Measurements from ENCODE around the gene ADAMTS12.

Gene ADAMTS12

GRCh38 chr5:33857037-33857436 is 34.8 kb downstream of the ADAMTS12 start:
- Histone ChIP-seq H3K9ac (ENCODE audit: low read depth, low read length) (no peak overlapping the region), H3K4me3 (ENCODE audit: low read length) (no peak overlapping the region), H3K36me3 (ENCODE audit: insufficient read depth, low read depth, low read length) (no peaks in the 10 kb centered on the region), H3K27me3 (ENCODE audit: insufficient read depth, low read length) (no peaks in the 10 kb centered on the region), H3K27ac (ENCODE audit: low read length) (no peak overlapping the region), H3K4me1 (ENCODE audit: insufficient read depth, low read length) (peaks cover 30% of the 10 kb centered on the region), H3K9me3 (ENCODE audit: insufficient read depth, low read depth, low read length) (no peaks in the 10 kb centered on the region)

- no peaks in the 10 kb centered on the region for H3K9me3 ChIP-seq (ENCODE audit: insufficient read depth, low read depth, low read length)
- no peak overlapping the region for H3K4me3 ChIP-seq (ENCODE audit: low read length)
- H3K36me3 ChIP-seq (ENCODE audit: insufficient read depth, low read depth, low read length): no peaks in the 10 kb centered on the region
- no peaks in the 10 kb centered on the region for H3K27me3 ChIP-seq (ENCODE audit: insufficient read depth, low read length)
- no peak overlapping the region for H3K27ac ChIP-seq (ENCODE audit: low read length)
- H3K4me1 ChIP-seq (ENCODE audit: insufficient read depth, low read length): peaks cover 31% of the 10 kb centered on the region
- H3K9ac ChIP-seq (ENCODE audit: low read depth, low read length): no peak overlapping the region
Measured at GRCh38 chr5:33855396-33855795, 36.4 kb downstream of the ADAMTS12 start.

- no peak overlapping the region for H3K27ac ChIP-seq (ENCODE audit: low read length)
- no peak overlapping the region for H3K4me3 ChIP-seq (ENCODE audit: low read length)
- H3K9me3 ChIP-seq (ENCODE audit: insufficient read depth, low read depth, low read length): no peaks in the 10 kb centered on the region
- no peak overlapping the region for H3K9ac ChIP-seq (ENCODE audit: low read depth, low read length)
- no peaks in the 10 kb centered on the region for H3K27me3 ChIP-seq (ENCODE audit: insufficient read depth, low read length)
- H3K36me3 ChIP-seq (ENCODE audit: insufficient read depth, low read depth, low read length): no peaks in the 10 kb centered on the region
- H3K4me1 ChIP-seq (ENCODE audit: insufficient read depth, low read length): peaks cover 30% of the 10 kb centered on the region
Measured at GRCh38 chr5:33854733-33855151, 37.0 kb downstream of the ADAMTS12 start.

GRCh38 chr5:33852837-33853236 is 39.0 kb downstream of the ADAMTS12 start:
- no peaks in the 10 kb centered on the region for H3K27me3 ChIP-seq (ENCODE audit: insufficient read depth, low read length)
- H3K36me3 ChIP-seq (ENCODE audit: insufficient read depth, low read depth, low read length): no peaks in the 10 kb centered on the region
- no peak overlapping the region for H3K9ac ChIP-seq (ENCODE audit: low read depth, low read length)
- H3K9me3 ChIP-seq (ENCODE audit: insufficient read depth, low read depth, low read length): no peaks in the 10 kb centered on the region
- H3K4me1 ChIP-seq (ENCODE audit: insufficient read depth, low read length): peaks cover 19% of the 10 kb centered on the region
- H3K27ac ChIP-seq (ENCODE audit: low read length): no peak overlapping the region
- H3K4me3 ChIP-seq (ENCODE audit: low read length): no peak overlapping the region

- no peaks in the 10 kb centered on the region for H3K36me3 ChIP-seq (ENCODE audit: insufficient read depth, low read depth, low read length)
- H3K9ac ChIP-seq (ENCODE audit: low read depth, low read length): no peak overlapping the region
- no peaks in the 10 kb centered on the region for H3K9me3 ChIP-seq (ENCODE audit: insufficient read depth, low read depth, low read length)
- H3K27ac ChIP-seq (ENCODE audit: low read length): no peak overlapping the region
- H3K4me3 ChIP-seq (ENCODE audit: low read length): no peak overlapping the region
- H3K27me3 ChIP-seq (ENCODE audit: insufficient read depth, low read length): no peaks in the 10 kb centered on the region
- H3K4me1 ChIP-seq (ENCODE audit: insufficient read depth, low read length): peaks cover 19% of the 10 kb centered on the region
Measured at GRCh38 chr5:33852319-33852718, 39.5 kb downstream of the ADAMTS12 start.

- H3K4me1 ChIP-seq (ENCODE audit: insufficient read depth, low read length): peaks cover 16% of the 10 kb centered on the region
- H3K36me3 ChIP-seq (ENCODE audit: insufficient read depth, low read depth, low read length): no peaks in the 10 kb centered on the region
- no peaks in the 10 kb centered on the region; the same call in 1 of the 2 replicates for H3K9me3 ChIP-seq (ENCODE audit: insufficient read depth, low read depth, low read length)
- H3K27me3 ChIP-seq (ENCODE audit: insufficient read depth, low read length): no peaks in the 10 kb centered on the region
- no peak overlapping the region for H3K4me3 ChIP-seq (ENCODE audit: low read length)
- H3K9ac ChIP-seq (ENCODE audit: low read depth, low read length): no peak overlapping the region
- H3K27ac ChIP-seq (ENCODE audit: low read length): no peak overlapping the region
Measured at GRCh38 chr5:33850100-33850594, 41.6 kb downstream of the ADAMTS12 start.

- H3K27ac ChIP-seq (ENCODE audit: low read length): no peak overlapping the region
- H3K27me3 ChIP-seq (ENCODE audit: insufficient read depth, low read length): no peaks in the 10 kb centered on the region
- no peak overlapping the region for H3K9ac ChIP-seq (ENCODE audit: low read depth, low read length)
- H3K9me3 ChIP-seq (ENCODE audit: insufficient read depth, low read depth, low read length): no peaks in the 10 kb centered on the region; the same call in 1 of the 2 replicates
- peaks cover 4% of the 10 kb centered on the region; the same call in 1 of the 2 replicates for H3K4me1 ChIP-seq (ENCODE audit: insufficient read depth, low read length)
- no peaks in the 10 kb centered on the region for H3K36me3 ChIP-seq (ENCODE audit: insufficient read depth, low read depth, low read length)
- H3K4me3 ChIP-seq (ENCODE audit: low read length): no peak overlapping the region
Measured at GRCh38 chr5:33848554-33848953, 43.2 kb downstream of the ADAMTS12 start.

GRCh38 chr5:33846851-33847250 is 44.9 kb downstream of the ADAMTS12 start:
- H3K27ac ChIP-seq (ENCODE audit: low read length): no peak overlapping the region

GRCh38 chr5:33843579-33843978 is 48.2 kb downstream of the ADAMTS12 start:
- no peaks in the 10 kb centered on the region for H3K36me3 ChIP-seq (ENCODE audit: insufficient read depth, low read depth, low read length)
- no peaks in the 10 kb centered on the region for H3K4me1 ChIP-seq (ENCODE audit: insufficient read depth, low read length)
- H3K27me3 ChIP-seq (ENCODE audit: insufficient read depth, low read length): no peaks in the 10 kb centered on the region
- H3K27ac ChIP-seq (ENCODE audit: low read length): no peak overlapping the region
- H3K4me3 ChIP-seq (ENCODE audit: low read length): no peak overlapping the region
- no peaks in the 10 kb centered on the region; the same call in 1 of the 2 replicates for H3K9me3 ChIP-seq (ENCODE audit: insufficient read depth, low read depth, low read length)
- H3K9ac ChIP-seq (ENCODE audit: low read depth, low read length): no peak overlapping the region

More at GRCh38 chr5:33846851-33847250, 44.9 kb downstream of the ADAMTS12 start:
- Histone ChIP-seq H3K4me1 (ENCODE audit: insufficient read depth, low read length) (no peaks in the 10 kb centered on the region; the same call in 1 of the 2 replicates), H3K27me3 (ENCODE audit: insufficient read depth, low read length) (no peaks in the 10 kb centered on the region), H3K9ac (ENCODE audit: low read depth, low read length) (no peak overlapping the region), H3K36me3 (ENCODE audit: insufficient read depth, low read depth, low read length) (no peaks in the 10 kb centered on the region), H3K4me3 (ENCODE audit: low read length) (no peak overlapping the region), H3K9me3 (ENCODE audit: insufficient read depth, low read depth, low read length) (no peaks in the 10 kb centered on the region; the same call in 1 of the 2 replicates)

GRCh38 chr5:33842456-33842855 is 49.3 kb downstream of the ADAMTS12 start:
- Histone ChIP-seq H3K9me3 (ENCODE audit: insufficient read depth, low read depth, low read length) (no peaks in the 10 kb centered on the region; the same call in 1 of the 2 replicates), H3K36me3 (ENCODE audit: insufficient read depth, low read depth, low read length) (no peaks in the 10 kb centered on the region), H3K9ac (ENCODE audit: low read depth, low read length) (no peak overlapping the region), H3K27me3 (ENCODE audit: insufficient read depth, low read length) (no peaks in the 10 kb centered on the region), H3K27ac (ENCODE audit: low read length) (no peak overlapping the region), H3K4me1 (ENCODE audit: insufficient read depth, low read length) (no peaks in the 10 kb centered on the region), H3K4me3 (ENCODE audit: low read length) (no peak overlapping the region)

- no peak overlapping the region for H3K27ac ChIP-seq (ENCODE audit: low read length)
- H3K4me1 ChIP-seq (ENCODE audit: insufficient read depth, low read length): no peaks in the 10 kb centered on the region
- no peak overlapping the region for H3K9ac ChIP-seq (ENCODE audit: low read depth, low read length)
- H3K27me3 ChIP-seq (ENCODE audit: insufficient read depth, low read length): no peaks in the 10 kb centered on the region
- no peaks in the 10 kb centered on the region; the same call in 1 of the 2 replicates for H3K9me3 ChIP-seq (ENCODE audit: insufficient read depth, low read depth, low read length)
- H3K4me3 ChIP-seq (ENCODE audit: low read length): no peak overlapping the region
- no peaks in the 10 kb centered on the region for H3K36me3 ChIP-seq (ENCODE audit: insufficient read depth, low read depth, low read length)
Measured at GRCh38 chr5:33841891-33842290, 49.9 kb downstream of the ADAMTS12 start.

- no peak overlapping the region for H3K27ac ChIP-seq (ENCODE audit: low read length)
- H3K9ac ChIP-seq (ENCODE audit: low read depth, low read length): no peak overlapping the region
- H3K36me3 ChIP-seq (ENCODE audit: insufficient read depth, low read depth, low read length): no peaks in the 10 kb centered on the region
- H3K4me1 ChIP-seq (ENCODE audit: insufficient read depth, low read length): no peaks in the 10 kb centered on the region
- H3K4me3 ChIP-seq (ENCODE audit: low read length): no peak overlapping the region
- no peaks in the 10 kb centered on the region; the same call in 1 of the 2 replicates for H3K9me3 ChIP-seq (ENCODE audit: insufficient read depth, low read depth, low read length)
- no peaks in the 10 kb centered on the region for H3K27me3 ChIP-seq (ENCODE audit: insufficient read depth, low read length)
Measured at GRCh38 chr5:33840927-33841547, 50.8 kb downstream of the ADAMTS12 start.

All from iPS-20b (cell line).